Choroid plexus epithelial cell (primary cell): ENCODE results near the gene C21orf91.

Source experiments
- DNase-seq: peaks from one replicate; pipeline ENCODE4 v3.0.0-alpha.2; 2010; ENCODE audit warnings: low read depth
- H3K4me3 ChIP-seq: 2 replicates; pipeline ENCODE4 v1.5.1; 2011; ENCODE audit warnings: low read depth, mild to moderate bottlenecking, control low read depth, low read length, moderate library complexity
- CTCF ChIP-seq: conservative IDR thresholded peaks from 2 replicates; pipeline ENCODE4 v1.5.1; 2011; ENCODE audit warnings: low read depth, mild to moderate bottlenecking, control low read depth, inconsistent platforms, low read length, moderate library complexity

Gene C21orf91

GRCh38 chr21:17798796-17799195 lies 20.4 kb downstream of the C21orf91 start:
- H3K4me3 ChIP-seq, result no peak overlapping the region
- no peak for DNase-seq
- TF ChIP-seq CTCF, result no peak

- no peak for DNase-seq
- TF ChIP-seq CTCF, result no peak
- no peak overlapping the region for H3K4me3 ChIP-seq
Measured at GRCh38 chr21:17797967-17798366, 21.2 kb downstream of the C21orf91 start.

GRCh38 chr21:17796503-17796902 lies 22.7 kb downstream of the C21orf91 start:
- no peak for DNase-seq
- TF ChIP-seq CTCF, result no peak

GRCh38 chr21:17796037-17796403 lies 23.1 kb downstream of the C21orf91 start:
- DNase-seq, result no peak
- no peak overlapping the region for H3K4me3 ChIP-seq
- TF ChIP-seq CTCF, result no peak

More at GRCh38 chr21:17796503-17796902, 22.7 kb downstream of the C21orf91 start:
- no peak overlapping the region for H3K4me3 ChIP-seq

GRCh38 chr21:17795146-17796036 lies 23.8 kb downstream of the C21orf91 start:
- no peak for DNase-seq
- no peak for TF ChIP-seq CTCF
- H3K4me3 ChIP-seq, result no peak overlapping the region

GRCh38 chr21:17794518-17795145 lies 24.5 kb downstream of the C21orf91 start:
- H3K4me3 ChIP-seq, result no peak overlapping the region
- DNase-seq, result no peak
- no peak for TF ChIP-seq CTCF
